HG03060 (cell line): ENCODE data around the gene ZNF644.

Source experiments
- ATAC-seq: cut with Tn5 transposase; IDR thresholded peaks from one replicate; pipeline ENCODE4 v1.9.1; 2021; ENCODE audit warnings: low read depth, moderate number of reproducible peaks; ENCODE audit not compliant: unreplicated experiment

Gene ZNF644

DNA sequence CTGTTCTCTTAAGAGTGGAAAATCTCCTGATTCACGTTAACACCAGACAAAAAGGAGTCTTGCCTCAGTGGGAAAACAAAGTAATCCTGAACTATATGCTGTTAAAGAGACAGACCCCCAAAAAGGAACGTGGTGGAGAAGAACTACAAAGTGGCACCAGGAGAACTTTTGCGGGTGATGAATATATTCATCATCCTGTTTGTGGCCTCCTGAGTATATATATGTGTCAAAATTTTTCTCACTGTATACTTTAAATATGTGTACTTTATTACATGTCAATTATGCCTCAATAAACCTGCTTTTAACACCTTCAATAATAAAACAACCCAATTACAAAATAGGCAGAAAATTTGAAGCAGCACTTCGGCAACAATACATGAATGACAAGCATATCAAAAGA, 31.1 kb downstream of the ZNF644 start:
- no peak for ATAC-seq

DNA sequence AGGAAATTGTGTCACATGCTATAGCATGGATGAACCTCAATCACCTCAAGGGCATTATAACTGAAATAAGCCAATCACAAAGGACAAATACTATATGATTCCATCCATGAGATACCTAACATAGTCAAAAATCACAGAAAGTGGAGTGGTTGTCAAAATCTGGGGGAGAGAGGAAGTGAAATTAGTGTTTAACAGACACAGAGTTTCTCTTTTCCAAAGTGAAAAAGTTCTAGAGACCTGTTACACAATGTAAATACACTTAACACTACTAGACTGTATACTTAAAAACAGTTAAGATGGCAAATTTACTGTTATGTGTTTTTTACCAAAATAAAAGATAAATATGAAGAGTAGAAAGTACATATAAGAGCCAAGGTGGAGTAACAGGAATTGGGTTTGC, 31.8 kb downstream of the ZNF644 start:
- ATAC-seq, result peak; percentile 56

DNA sequence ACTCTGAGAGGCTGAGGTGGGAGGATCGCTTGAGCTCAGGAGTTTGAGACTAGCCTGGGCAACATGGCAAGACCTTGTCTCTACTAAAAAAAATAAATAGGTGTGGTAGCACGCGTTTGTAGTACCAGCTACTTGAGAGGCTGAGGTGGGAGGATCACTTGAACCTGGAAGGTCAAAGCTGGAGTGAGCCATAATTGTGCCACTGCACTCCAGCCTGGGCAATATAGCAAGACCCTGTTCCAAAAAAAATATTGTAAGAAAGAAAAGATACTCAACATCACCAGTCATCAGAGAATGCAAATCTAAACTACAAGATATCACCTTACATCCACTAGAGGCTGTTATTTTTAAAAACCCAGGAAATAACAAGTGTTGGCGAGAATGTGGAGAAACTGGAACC, 32.5 kb downstream of the ZNF644 start:
- no peak for ATAC-seq

DNA sequence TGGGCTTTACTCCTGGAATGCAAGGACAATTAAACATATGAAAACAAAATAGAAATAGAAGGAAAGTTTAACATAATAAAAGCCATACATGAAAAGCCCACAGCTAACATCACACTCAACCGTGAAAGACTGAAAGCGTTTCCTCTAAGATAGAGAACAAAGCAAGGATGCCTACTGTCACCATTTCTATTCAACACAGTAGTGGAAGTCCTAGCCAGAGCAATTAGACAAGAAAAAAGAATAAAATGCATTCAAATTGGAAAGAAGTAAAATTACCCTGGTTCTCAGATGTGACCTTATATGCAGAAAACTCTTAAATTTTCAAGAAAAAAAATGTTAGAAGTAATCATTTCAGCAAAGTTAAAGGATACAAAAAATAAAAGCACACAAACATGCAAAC, 34.0 kb downstream of the ZNF644 start:
- ATAC-seq, result no peak

DNA sequence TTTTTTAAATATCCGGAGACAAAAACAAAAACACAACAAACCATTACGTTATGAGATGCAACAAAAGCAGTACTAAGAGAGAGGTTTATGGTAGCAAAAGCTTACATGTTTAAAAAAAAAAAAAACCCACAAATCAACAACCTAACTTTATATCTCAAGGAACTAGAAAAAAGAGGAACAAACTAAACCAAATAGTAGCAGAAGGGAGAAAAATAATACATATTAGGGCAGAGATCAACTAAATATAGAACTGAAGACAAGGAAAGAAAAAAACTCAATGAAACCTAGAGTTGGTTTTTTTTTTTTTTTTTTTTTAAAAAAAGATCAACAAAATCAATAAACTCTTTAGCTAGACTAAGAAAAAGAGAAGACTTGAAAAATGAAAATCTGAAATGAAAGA, 34.9 kb downstream of the ZNF644 start:
- ATAC-seq, result no peak

DNA sequence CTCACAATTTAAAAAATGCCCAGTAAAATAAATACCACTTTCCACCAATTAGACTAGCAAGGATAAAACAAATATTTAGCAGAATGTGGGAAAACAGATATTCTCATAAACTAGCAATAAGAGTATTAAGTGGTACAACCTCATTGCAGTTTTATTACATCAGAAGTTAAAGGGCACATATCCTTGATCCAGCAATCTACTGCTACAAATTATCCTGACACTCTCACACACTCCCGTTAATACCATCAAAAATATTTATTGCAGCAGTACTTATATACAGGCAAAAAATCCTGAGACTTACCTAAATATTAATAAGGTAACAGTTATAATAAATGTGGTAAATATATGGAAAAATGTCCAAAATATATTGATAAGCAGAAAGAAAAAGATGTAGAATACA, 44.3 kb downstream of the ZNF644 start:
- ATAC-seq, result no peak

DNA sequence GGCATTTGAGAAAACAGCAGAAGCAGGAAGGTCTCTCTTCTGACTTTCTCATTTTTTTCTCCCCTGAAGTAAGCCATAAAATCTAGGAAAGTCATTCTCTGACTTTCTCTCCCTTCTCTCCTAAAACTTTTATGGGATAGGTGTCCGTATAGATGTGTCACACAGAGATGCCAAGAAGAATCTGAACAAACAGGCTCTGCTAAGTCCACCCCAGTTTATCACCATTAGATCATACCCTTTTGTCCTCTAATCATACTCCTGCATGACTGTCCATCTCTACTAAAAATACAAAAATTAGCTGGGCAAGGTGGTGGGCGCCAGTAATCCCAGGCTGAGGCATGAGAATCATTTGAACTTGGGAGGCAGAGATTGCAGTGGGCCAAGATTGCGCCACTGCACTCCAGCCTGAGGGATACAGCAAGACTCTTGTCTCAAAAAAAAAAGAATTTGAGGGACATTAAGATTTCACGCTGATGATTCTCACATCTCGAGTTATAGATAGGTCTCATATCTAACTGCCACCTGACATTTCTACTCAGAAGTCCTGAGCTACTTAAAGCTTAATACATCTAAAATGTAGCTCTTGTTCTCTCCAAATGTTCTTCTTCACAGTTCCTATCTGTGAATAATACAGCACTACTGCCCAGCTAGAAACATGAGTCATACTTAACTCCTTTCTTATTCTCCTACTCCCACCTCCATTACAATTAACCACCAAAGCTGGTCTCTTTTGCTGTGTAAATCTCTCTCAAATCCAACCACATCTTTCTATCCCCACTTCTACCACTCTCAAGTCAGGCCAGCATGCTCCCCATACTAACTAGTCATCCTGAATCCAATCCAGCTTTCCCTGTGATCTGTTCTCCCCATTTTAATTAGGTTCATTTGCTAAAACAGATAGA, 47.7 kb downstream of the ZNF644 start:
- ATAC-seq, result no peak

DNA sequence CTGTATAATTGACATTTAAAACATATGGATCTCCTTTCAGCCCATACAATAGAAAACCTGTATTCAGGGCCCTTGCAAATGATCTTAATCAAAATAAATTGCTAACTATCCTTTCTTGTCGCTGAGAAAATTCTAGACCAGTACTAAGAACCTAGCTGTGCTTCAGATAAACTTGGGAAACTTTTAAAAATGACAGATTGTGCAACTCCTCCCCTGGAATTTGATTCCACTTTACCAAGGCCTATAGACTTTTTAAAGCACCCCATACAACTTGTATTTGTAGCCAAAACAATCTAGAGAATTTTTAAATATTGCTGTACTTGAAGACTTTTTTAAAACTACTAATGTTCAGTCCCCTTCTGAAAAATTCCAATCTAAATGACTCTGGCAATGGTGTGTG, 51.6 kb downstream of the ZNF644 start:
- ATAC-seq, result no peak

DNA sequence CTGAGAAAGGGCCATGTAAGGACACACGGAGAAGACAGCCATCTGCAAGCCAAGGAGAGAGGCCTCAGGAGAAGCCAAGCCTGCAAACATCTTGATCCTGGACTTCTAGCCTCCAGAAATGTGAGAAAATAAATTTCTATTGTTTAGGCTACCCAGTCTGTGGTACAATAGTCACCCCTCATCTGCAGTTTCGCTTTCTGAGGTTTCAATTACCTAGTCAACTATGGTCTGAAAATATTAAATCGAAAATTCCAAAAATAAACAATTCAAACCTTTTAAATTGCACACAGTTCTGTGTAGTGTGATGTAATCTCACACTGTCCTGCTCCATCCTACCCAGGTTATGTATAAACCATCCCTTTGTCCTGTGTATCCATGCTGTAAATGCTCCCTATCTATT, 52.6 kb downstream of the ZNF644 start:
- no peak for ATAC-seq

DNA sequence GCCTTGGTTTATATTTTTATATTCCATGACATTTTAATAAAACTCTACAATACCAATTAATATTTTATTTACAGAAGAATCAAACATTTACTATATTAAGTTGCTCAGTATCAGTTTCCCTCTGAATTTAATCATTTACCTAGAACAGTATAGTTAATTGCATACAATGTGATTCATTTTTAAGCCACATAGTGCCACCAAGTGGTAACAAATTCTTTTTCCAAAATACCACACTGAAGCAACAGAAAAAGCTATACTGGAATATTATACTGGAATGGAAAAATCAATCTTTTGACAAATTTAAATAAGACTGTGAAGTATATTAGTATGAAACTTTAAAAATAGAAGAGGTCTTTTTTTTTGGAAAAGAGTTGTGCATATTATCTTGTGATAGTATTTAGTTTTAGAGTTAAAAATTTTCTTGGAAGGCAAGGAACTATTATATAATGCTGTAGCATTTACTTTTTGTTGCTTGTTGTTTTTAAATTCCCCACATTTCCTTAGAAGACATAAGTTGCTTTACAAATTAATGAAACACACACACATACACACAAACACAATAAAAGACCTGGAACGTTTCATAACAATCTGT, 57.3 kb downstream of the ZNF644 start:
- no peak for ATAC-seq

DNA sequence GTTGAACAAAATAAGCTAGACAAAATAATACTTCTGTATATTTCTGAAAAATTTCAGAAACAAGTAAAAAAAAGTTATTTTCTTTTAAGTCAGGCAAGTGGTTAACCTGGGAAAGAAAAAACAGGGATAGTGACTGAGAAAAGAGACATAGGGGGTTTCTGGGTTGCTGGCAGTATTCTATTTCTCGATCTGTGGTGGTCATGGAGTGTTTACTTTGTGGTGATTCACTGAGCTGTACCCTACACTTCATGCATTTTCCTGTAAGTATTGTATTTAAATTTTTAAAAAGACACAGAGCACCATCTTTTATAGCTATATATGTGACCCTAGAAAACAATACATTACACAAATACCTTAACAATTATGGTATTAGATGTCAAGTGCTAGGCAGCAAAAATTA, 58.2 kb downstream of the ZNF644 start:
- no peak for ATAC-seq

DNA sequence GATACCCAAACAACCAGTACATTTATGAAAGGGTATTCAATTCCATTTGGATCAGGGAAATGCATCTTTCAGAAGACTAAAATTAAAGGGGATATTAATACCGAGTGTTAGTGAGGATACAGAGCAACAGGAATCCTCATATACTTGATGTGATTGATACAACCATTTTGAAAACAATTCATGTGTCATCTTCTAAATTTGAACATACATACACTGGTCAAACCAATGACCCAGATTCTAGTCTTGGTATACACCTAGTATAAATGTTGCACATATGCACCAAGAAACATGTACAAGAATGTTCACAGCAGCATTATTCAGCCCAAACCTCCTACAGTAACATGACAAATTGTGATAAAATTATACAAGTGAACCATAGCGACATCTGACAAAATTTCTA, 58.6 kb downstream of the ZNF644 start:
- ATAC-seq, result no peak

DNA sequence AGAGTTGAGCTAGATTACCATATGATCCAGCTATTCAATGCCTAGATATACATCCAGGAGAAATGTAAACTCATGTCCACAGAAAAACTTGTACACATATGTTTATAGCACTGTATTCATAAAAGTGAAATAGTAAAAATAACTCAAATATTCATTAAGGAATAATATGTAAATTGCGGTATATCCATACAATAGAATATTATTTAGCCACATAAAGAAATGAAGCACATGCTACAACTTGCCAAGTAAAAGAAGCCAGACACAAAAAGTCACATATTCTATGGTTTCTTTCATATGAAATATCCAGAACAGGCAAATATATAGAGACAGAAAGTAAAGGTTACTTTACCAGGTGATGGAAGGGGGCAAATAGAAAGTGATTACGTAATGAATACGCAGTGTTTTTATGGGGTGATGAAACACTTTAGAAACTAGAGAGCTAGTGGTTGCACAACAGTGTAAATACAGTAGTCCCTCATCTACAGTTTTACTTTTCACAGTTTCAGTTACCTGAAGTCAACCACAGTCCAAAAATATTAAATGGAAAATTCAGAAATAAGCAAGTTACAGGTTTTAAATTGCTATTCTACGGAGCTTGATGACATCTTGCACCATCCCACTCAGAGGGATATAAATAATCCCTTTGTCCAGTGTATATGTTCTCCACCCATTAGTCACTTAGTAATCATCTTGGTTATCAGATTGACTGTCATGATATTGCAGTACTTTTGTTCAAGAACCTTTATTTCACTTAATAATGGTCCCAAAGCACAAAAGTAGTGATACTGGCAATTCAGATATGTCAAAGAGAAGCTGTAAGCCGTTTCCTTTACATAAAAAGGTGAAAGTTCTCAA, 62.3 kb downstream of the ZNF644 start:
- no peak for ATAC-seq

DNA sequence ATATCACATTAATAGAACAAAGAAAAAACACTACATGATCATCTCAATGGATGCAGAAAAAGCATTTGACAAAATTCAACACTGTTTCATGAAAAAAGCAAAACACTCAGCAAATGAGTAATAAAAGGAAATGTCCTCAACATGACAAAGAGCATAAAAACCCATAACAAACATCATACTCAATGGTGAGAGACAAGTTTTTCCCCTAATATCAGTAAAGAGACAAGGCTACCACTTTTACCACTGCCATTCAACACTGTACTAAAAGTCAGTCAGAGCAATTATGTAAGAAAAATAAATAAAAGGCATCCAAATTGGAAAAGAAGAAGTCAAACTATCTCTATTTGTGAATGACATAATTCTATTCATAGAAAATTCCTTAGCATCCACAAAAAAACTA, 64.3 kb downstream of the ZNF644 start:
- no peak for ATAC-seq

DNA sequence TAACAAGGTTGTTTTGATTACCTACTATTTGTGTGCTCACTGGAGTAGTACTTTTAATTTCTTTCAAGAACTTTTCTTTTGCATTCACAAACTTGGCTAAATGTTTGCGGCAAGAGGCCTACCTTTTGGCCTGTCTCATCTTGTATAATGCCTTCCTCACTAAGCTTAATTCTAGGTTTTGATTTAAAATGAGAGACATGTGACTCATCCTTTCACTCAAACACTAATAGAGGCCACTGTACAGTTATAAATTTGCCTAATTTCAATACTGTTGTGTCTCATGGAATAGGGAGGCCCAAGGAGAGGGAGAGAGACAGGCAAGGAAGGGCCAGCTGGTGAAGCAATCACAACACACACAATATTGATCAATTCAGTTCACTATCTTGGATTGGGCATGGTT, 66.1 kb downstream of the ZNF644 start:
- no peak for ATAC-seq

DNA sequence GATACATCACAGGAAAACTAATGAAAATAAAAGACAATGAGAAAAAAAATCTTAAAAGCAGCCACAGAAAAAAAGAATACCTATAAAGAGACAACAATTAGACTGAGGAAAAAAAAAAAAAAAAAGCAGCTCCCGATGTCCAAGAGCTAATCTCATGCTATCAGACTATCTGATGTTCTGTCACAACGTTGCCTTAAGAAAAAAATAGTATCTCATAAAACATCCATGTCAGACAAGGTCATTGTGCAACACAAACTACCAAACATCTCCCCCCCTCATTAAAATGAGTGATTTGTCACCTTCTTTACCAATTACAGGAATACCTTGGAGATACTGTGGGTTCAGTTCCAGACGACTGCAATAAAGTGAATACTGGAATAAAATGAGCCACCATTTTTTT, 68.9 kb downstream of the ZNF644 start:
- ATAC-seq, result no peak

DNA sequence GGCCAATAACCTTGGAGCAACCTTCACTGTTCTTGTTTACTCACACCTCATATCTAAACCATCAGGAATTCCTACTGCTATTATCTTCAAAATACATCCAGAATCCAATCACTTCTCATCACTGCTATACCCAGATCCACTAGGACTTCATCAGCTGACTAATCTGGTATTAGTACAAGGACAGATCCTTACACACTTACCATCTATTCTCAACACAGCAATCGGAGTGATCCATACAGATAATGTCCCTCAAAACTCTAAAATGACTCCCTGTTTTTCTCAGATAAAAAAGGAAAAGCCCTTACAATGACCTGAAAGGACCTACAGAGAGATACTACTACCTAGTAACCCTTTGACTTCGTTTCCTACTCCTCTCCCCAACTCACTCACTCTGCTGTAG, 70.8 kb downstream of the ZNF644 start:
- ATAC-seq, result no peak

DNA sequence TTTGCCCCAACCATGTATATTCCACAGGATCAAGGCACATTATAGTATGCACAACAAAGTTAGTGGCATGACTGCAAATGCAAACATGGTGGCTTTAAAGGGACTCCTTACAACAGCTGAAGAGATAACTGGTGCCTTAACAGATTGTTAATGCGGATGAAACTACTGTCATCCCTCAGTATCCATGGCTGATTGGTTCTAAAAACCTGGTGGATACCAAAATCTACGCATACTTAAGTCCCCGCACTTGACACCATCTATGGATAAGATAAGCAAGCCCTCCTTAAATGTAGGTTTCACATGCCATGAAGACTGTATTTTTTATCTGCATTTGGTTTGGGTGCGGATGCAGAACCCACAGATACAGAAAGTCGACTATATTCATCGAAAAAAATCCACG, 73.5 kb downstream of the ZNF644 start:
- no peak for ATAC-seq

DNA sequence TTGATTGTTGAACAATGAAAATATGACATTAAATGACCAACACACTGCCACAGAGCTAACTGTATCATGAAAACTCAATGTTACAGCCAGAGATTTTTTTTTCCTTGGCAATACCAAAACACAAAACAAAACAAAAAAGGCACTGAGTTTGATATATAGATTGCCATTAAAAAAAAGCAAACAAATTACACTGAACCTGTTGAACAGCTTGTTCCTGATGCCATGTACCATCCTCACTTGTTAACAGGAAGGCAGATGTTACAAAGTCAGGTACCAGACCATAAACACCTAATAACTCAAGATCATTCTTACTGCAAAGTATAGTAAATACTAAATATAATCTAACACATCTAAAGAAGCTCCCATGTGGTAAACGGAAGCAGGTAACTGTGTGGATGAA, 75.2 kb downstream of the ZNF644 start:
- no peak for ATAC-seq

DNA sequence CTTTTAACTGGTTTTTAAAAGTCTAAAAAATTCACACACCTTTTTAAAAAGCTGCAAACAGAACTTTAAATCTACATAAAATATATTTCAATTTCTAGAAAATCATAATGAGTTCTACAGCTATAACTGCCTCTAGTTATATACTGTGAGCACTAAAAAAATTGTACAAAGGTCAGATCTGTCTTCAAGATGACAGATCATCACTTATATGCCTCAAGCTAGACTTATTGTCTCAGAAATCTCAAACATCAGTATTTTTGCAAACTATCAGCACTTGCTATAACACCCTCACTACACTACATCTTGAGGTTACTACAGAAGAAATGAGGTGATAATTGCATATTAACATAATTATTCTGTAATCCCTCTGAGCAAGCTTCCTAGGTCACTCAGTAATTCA, 76.5 kb downstream of the ZNF644 start:
- no peak for ATAC-seq

DNA sequence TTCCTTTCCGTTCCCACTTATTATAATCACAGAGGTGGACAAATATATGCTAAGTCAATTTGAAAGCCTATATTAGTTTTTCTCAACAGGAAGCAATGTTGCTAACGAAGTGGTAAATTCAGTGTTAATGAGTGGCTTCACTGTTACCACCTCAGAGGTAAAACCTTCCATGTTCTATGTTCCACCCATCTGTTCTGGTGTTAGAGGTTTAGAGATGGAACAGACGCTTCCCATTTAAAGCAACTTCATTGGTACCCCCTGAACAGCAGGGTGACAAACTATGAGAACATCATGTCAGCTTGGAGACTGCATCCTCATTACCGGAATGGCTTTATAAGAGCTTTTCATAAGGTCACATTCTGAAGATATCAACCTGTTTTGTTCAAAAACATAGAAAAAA, 77.9 kb downstream of the ZNF644 start:
- ATAC-seq, result no peak
